HG03457 (cell line): ENCODE measurements around the gene CCDC13.
"Not testable (repeated sequence)": the region's sequence is repeated elsewhere in the genome, so short reads cannot be mapped to it uniquely, and the experiment has no call there.

ENCODE experiments used
- ATAC-seq: cut with Tn5 transposase; IDR thresholded peaks from one replicate; pipeline ENCODE4 v1.9.1; 2021; ENCODE audit warnings: moderate number of reproducible peaks; ENCODE audit not compliant: unreplicated experiment

Gene CCDC13, protein sequence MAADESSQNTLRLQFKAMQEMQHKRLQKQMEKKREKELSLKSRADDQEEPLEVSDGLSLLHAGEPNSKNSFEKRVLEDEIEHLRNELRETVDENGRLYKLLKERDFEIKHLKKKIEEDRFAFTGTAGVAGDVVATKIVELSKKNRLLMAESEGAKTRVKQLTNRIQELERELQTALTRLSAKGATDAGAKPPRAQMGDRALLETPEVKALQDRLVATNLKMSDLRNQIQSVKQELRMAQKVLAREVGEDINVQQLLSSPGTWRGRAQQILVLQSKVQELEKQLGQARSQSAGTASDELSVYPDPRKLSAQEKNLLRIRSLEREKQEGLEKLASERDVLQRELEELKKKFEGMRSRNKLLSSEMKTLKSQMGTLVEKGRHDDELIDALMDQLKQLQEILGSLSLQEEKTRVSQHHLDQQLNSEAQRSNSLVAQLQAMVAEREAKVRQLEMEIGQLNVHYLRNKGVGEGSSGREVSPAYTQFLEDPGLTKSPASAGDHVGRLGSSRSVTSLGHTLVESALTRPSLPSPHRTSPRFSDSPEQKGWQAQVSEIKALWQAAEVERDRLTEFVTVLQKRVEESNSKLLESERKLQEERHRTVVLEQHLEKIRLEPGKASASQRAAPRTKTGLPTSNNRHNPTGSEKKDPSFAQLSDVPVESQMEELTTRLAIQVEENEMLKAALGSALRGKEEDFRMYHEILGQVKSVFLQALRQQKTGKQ

DNA sequence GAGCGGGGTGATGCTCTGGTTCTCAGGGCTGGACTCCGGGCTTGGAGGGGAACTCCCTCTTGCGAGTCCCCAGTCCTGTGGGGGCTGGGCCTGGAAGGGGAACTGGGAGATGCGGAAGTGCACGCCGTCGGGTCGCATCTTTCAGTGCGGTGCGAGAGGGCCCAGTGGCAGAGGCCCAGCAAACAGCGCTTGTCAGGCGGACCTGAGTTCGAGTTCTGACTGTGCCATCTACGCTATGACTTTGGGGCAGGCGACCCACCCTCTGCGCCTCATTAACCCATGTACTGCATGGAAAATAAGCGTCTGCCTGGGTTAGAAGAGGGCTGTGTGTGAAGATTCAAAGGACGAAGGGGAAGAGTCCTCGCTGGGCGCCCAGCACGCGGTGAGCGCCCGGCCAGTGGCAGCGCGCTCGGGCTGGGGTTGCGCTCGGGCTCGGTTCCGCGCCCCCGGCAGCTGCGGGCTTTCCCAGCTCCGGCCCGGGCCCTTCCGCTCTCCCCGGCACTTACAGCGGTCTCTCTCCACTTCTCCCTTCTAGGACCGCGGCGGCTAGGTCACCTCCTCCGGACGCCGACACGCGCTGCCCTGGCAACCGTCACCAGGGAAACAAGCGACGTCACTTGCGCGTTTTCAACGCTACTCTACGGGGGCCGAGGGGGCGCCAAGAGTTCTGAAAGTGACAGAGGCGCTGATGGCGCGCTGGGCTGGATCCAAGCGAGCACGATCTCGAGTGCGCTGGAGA is at the start of gene CCDC13:
TSS of gene CCDC13 (minus strand) at position 584 of the 739 bp plus-strand sequence. CDS start 14,908 bp downstream, outside the sequence.
- peak; percentile 88 for ATAC-seq

DNA sequence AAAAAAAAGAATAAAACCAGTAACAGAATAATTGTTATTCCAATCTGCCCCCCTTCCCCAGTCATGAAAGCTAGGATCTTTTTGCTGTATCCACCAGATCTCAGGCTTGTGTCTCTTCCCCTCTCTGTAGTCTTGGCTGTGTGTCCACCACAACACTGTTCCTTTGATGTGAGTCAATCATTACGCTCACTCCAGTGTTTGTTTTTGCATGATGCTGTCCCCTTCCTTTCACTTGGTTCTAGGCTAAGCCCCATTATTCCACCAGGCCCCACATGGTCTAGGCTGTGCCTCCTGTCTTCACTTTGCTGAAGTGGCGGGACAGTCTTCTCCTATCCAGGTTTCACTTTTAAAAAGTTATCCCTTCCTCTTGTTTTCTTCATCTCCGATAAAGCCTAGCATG is 49.8 kb upstream of the CCDC13 start:
- no peak for ATAC-seq

DNA sequence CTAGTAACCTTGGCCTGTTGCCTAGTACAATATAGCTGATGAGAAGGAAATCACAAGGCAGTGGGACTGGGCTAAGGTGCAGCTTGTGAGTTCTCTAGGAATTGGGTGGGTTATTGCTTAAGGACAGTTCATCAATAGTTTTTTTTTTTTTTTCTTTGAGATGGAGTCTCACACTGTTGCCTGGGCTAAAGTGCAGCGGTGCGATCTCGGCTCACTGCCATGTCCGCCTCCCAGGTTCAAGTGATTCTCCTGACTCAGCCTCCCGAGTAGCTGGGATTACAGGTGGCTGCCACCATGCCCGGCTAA is 47.6 kb upstream of the CCDC13 start:
- no peak for ATAC-seq

DNA sequence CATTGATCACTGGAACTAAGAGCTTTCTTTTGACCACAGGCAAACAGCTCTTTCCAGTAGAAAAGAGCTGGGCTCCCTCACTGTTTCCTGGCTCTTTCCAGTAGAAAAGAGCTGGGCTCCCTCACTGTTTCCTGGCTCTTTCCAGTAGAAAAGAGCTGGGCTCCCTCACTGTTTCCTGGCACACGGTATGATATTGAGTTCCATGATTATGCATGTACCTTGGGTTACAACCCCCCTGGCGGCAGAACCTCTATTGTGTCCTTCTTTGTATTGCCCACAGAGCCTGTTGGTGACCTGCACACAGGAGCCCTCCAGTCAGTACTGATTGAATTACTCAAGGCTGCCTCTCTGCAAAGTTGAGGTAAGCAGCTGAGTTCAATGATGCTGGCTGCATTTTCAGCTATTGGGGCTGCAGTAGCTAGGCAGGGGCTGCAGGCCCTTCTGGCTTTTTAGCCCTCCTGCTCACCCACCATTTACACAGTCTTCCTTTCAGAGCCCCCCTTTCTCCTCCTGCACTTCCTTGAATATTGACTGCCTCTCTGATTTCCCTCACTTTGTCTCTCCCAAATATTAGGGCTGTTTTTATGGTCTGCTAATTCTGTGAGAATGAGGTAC is 46.4 kb upstream of the CCDC13 start:
- ATAC-seq = no peak

DNA sequence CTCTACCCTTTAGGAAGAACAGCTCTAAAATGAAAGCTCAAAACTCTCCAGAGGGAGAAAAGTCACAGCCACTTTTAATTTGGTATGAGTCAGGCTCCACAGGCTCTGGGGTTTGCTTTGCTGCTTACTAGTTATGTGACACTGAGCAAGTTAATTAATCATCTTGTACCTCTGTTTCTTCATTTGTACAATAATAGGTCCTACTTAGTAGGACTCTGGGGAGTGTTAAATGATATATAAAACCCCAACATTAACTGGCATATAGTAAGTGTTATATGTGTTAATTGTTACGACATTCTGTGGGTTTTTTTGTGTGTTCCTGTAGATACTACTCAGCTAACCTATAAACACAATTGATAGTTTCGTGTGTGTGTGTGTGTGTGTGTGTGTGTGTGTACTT is 42.8 kb upstream of the CCDC13 start:
- no peak for ATAC-seq

DNA sequence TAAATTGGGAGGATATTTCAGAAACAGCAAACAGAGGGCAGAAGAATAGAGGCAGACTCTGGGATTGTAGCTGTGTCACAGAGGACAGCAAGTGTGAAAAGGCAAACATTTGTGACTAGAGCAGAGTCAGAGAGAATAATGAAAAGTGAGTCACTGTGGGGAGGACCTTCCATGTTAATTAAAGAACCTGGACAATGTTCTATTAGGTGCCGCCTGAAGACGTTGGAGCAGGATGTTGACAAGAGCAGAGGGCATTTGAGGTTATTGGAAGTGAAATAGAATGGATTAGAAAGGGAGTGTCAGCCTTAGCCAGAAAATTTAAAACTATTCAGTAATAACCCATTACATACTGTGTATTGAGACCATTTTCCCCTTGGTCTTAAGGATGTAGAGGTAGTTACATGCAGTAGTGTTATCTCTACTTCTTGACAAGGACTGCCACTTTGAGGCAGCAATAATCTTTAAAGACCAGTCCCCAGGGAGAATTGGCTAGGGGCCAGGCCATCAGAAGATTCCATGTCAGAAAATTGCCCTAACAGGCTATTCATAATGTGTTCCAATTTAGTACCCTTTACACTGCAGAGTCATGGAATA is 42.0 kb upstream of the CCDC13 start:
- no peak for ATAC-seq

DNA sequence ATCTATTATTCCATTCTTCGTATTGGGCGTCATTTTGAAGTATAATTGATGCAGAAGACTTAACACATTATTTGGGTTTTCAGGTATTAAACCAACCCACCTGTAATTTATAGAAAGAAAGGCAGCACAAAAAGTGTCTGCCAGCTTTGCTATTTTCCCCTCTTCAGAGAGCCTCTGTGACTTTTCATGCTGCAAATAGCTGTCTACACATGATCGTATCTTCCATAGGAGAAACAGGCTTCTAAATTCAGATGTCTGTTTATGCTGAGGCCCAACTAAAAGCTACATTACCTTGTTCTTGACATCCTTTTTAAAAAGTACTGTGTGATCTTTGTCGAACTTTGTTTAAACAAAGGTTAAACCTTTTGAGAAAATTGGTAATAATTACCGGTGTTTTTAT is 41.2 kb upstream of the CCDC13 start:
- no peak for ATAC-seq

DNA sequence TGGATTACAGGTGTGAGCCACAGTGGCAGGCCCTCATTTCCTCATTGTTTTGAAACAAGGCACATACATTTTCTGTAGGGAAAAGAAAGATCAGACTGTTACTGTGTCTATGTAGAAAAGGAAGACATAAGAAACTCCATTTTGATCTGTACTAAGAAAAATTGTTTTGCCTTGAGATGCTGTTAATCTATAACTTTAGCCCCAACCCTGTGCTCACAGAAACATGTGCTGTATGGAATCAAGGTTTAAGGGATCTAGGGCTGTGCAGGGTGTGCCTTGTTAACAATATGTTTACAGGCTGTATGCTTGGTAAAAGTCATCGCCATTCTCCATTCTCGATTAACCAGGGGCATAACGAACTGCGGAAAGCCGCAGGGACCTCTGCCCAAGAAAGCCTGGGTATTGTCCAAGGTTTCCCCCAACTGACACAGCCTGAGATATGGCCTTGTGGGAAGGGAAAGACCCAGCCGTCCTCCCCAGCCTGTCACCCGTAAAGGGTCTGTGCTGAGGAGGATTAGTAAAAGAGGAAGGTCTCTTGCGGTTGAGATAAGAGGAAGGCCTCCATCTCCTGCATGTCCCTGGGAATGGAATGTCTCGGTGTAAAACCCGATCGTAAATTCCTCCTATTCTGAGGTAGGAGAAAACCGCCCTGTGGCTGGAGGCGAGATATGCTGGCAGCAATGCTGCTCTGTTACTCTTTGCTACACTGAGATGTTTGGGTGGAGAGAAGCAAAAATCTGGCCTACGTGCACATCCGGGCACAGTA is 38.2 kb upstream of the CCDC13 start:
- not testable (repeated sequence) for ATAC-seq

DNA sequence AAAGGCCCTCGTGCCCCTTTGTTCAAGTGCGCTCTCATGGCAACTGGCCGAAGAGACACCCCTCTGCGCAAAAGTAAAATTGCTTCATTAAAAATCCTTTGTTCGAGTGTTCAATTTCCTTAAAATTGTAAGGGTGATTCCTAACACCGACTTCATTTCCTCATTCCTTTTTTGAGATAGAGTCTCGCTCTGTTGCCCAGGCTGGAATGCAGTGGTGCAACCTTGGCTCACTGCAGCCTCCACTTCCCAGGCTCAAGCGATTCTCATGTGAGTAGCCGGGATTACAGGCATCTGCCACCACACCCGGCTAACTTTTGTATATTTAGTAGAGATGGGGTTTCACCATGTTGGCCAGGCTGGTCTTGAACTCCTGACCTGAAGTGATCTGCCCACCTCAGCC is 37.7 kb upstream of the CCDC13 start:
- not testable (repeated sequence) for ATAC-seq

DNA sequence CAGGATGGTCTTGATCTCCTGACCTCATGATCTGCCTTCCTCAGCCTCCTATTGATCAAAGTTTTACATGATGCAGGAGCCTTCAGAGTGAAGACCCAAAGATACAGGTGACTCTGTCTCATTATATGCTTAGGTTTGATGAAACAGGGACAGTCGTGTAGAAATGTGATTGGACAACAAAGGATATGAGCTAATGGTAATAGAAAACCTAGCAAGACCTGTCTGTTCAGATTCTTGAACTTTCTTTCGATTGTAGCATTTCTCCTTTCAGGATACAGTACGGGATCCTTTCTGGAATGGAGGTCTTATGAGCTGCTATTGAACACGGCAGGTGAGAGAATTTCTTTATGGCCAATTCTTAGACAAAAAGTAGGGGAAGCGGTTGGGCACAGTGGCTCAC is 36.1 kb upstream of the CCDC13 start, which contains the start of gene ACKR2:
TSS of gene ACKR2 (plus strand) at position 244 of the 400 bp plus-strand sequence. CDS start 55,058 bp downstream, outside the sequence.
- ATAC-seq = no peak

DNA sequence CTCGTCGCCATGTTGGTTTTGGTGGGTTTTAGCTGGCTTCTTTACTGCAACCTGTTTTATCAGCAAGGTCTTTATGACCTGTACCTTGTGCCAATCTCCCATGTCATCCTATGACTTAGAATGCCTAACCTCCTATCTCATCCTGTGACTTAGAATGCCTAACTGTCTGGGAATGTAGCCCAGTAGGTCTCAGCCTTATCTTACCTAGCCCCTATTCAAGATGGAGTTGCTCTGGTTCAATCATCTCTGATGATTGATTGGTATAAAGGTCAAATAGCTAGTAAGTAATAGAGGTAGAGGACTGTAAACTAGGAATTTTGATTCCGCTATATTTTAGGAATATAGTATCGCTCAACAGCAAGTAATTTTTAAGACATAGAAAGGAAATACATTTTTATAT is 34.9 kb upstream of the CCDC13 start:
- ATAC-seq = no peak

DNA sequence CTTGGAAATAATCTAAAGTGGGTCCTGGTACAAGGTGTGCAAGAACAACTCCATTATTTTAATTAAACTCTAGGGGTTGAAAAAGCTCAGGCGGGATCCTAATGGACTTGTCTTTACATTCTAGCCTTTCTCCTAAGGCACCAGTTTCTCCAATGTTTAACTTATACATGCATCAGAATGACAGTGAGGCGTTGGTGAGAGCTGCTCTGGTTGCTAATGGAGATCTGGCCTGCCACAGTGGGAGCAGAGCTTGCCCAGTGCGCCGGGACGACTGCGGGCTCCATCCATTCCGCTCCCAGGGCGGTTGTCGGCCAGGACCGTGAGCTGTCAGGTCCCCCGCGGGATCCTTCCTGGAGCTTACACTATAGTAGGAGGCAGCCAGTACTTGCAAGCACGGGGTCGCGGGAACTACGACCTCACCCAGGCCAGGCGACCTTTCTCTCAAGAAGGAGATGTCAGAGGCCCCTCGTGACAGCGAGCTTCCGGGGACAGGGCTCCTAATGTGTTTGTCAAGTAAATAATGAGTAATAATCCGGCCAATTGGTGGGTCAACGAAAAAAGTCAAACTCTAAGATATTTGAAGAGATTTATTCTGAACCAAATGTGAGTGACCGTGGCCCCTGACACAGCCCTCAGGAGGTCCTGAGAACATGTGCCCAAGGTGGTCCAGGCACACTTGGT is 32.2 kb upstream of the CCDC13 start:
- no peak for ATAC-seq

DNA sequence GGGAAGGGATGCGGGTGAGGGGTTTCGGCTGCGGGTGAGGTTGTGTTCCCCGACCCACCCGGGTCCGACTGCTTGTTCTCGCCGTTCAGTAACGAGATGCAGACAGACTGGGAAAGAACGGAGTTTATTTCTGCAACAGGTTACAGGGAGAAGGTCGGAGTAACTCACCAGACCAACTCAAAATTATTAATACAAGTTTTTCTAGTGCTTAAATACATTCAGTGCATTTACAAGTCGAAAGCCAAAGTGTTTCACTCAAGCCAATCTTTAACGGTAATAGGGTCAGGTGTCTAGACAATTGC is 31.7 kb upstream of the CCDC13 start:
- peak; percentile 17 for ATAC-seq

DNA sequence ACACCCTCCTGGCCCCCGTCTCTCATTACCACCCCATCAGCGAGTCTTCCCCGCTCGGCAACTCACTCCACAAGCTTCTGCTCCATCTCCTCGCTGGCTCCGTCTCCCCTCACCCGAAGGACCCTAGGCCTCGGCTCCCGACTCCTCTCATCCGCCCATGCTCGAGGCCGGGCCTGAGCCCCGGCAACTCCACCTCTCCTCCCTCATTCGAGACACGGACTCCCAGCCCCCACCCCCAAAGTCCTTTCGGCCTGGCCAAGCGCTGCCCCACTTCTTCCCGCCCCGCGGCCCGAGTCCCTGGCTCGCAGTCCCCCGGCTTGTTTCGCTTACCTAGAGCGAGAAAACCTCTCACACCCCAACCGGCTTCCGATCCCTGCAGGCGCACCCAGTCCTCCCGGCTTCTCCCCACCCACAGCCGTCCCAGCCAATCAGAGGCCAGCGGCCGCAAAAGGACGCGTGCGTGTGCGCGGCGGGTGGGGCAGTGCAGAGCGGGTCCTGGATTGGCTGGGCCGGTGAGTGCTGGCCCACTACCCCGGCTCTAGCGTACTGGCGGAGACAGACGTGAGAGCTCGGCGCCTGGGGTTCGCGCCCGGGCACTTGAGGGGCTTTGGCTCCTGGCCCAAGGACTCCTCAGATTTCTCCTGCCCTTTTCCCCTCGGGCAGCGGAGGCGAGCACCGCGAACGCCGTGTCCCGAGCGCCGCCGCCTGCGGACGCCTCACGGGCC is 31.2 kb upstream of the CCDC13 start, which contains the start of gene HIGD1A:
TSS of gene HIGD1A (minus strand) at position 385 of the 725 bp plus-strand sequence. CDS start 10,237 bp downstream, outside the sequence.
- peak; percentile 99 for ATAC-seq

DNA sequence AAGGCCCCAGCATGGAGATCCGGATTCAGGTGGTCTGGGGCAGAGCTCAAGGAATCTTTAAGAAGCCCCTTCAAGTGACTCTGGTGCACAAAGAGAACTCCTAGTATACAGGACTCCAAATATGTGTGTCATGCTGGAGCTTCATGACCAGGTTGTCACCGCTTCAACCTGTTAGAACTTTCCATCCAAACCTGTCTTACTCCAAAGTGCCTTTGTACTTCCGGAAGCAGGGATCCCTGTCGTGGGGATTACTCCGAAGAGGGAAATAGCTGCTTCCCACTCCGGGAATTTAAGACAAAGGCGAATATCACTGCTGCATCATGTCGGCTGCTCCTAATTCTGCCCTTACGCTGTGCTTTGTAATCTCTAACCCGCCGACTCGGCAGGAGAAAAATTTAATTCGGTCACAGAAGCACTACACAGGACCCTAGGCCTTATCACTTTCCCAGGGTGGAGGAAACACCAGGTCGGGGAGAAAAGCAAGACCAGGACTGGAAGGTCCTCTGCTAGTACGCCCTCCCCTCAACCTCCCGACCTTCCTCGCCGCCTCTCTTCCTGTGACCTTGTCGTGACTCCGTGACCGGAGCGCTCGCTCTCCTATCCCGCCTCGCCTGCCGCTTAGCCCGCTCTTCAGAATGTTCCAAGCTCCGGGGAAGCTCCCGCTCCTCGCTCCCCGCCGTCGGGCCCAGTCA is 30.5 kb upstream of the CCDC13 start:
- ATAC-seq = peak; percentile 17

DNA sequence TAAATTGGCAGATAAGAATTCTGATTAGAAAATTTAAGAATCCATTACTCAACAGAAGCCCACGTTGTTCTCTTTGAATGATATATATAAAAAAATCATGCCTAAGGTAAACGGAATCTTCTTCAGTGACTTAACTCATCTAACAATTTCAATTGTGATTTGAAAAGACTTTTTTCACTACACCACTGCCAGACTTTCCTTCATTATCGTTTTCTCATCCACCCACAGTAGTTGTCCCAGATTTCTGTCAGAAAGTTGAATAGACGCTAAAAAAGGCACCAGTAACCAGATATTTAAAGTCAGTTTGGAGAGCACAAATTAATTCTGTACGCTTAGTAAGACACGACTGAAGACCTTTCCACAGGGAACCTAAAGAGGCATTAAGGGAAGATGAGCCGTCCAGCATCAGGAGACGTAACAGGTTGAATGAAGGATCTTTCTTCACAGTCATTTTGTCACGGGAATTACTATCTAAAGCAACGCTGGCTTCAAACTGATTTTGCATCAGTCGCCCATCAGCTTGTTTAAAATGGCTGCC is 29.9 kb upstream of the CCDC13 start:
- ATAC-seq = no peak

DNA sequence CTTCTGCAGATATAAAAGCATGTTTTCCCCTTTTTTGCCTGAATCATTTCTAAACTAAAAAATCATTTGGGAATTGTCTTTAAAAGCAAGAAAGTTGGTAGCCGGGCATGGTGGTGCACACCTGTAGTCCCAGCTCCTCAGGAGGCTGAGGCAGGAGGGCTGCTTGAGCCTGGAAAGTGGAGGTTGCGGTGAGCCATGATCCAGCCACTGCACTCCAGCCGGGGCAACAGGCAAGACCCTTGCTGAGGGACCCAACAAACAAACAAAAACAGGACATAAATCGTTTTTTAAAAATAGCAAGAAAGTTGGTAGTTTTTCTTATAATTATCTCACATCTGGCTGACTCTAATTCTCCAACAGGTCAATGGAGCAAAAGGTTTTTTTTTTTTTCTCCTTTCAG is 28.7 kb upstream of the CCDC13 start:
- no peak for ATAC-seq

DNA sequence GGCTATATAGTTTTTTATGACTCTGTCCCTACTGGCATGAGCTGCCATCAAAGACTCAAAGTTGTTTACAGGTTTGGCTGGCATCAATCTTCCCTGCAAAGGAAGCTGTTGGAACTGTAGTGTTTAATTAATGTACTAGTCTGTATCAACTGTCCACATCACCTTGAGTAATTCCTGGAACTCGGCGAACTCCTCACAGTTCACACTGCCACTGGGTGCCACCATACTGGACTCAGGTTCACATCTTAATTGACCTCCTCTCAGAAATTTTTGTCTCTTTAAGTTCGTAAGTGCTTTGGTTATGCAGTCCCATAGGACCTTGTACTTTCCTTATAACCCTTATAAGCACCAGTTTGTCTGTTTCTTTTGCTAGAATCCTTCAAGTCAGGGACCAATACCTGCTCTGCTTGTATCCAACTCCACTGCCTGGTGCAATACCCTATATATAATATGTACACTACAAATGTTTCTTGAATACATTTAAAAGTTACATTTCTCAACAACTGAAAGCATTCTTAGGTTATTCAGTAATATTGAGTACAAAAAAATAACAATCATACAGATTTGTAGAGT is 28.1 kb upstream of the CCDC13 start:
- ATAC-seq = no peak
